HUES6 (cell line): ENCODE measurements around the gene HEXD.
"Not testable (repeated sequence)": the region's sequence is repeated elsewhere in the genome, so short reads cannot be mapped to it uniquely, and the experiment has no call there.

ENCODE experiments used
- H3K27ac ChIP-seq: 2 replicates; pipeline ENCODE4 v1.7.0; 2013; ENCODE audit warnings: low read depth, mild to moderate bottlenecking, low read length, inconsistent platforms
- H3K27me3 ChIP-seq: 2 replicates; pipeline ENCODE4 v1.6.1; 2013; ENCODE audit warnings: low read length; ENCODE audit not compliant: control insufficient read depth, insufficient read depth
- H3K36me3 ChIP-seq: 2 replicates; pipeline ENCODE4 v1.6.1; 2013; ENCODE audit warnings: low read length; ENCODE audit not compliant: control insufficient read depth, insufficient read depth
- H3K4me1 ChIP-seq: 2 replicates; pipeline ENCODE4 v1.6.1; 2013; ENCODE audit warnings: low read length; ENCODE audit not compliant: control insufficient read depth, insufficient read depth
- H3K4me3 ChIP-seq: 2 replicates; pipeline ENCODE4 v1.5.1; 2013; ENCODE audit warnings: low read depth, low read length
- H3K9ac ChIP-seq: one replicate; pipeline ENCODE4 v1.6.1; 2013; ENCODE audit warnings: mild to moderate bottlenecking, low read length
- H3K9me3 ChIP-seq: 2 replicates; pipeline ENCODE4 v1.6.1; 2013; ENCODE audit warnings: low read depth, low read length; ENCODE audit not compliant: control insufficient read depth, insufficient read depth

Gene HEXD

DNA sequence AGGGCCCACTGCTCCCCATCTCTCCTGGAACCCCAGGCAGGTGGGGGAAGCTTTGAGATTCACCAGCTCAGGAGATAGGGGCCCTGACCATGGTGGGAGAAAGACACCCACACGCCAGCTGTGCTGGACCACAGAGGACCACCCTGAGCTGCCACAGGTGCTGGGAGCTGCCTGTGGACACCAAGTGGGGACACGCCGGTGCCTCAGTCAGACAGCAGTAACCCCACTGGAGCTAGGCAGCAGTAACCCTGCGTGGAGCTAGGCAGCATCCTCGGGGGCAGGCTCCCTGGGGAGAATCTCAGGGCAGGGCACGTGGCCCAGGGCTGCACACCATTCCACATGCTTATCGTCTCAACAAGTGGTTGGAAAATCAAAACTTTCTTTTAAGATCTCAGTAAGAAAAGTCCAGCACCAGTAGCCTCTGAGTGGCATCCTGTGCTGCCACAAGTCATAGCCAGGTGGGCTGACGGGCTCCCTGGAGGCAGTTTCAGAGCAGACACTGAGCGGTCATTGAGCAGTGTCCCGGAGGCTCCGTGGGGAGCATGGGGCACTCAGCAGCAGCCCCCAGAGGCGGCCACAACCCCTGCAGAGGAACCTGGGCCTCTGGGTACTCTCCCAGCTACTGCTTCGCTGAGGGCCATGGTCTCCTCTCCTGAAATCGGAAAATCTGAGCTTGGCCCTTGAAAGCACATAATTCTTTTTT lies 8.0 kb upstream of the HEXD start:
- H3K27ac ChIP-seq = no peak overlapping the region
- no peak overlapping the region for H3K9ac ChIP-seq
- H3K4me1 ChIP-seq = peaks cover 2% of the 10 kb centered on the region; the same call in 1 of the 2 replicates
- H3K36me3 ChIP-seq = no peaks in the 10 kb centered on the region
- no peaks in the 10 kb centered on the region for H3K27me3 ChIP-seq
- H3K4me3 ChIP-seq = no peak overlapping the region
- H3K9me3 ChIP-seq = no peaks in the 10 kb centered on the region

DNA sequence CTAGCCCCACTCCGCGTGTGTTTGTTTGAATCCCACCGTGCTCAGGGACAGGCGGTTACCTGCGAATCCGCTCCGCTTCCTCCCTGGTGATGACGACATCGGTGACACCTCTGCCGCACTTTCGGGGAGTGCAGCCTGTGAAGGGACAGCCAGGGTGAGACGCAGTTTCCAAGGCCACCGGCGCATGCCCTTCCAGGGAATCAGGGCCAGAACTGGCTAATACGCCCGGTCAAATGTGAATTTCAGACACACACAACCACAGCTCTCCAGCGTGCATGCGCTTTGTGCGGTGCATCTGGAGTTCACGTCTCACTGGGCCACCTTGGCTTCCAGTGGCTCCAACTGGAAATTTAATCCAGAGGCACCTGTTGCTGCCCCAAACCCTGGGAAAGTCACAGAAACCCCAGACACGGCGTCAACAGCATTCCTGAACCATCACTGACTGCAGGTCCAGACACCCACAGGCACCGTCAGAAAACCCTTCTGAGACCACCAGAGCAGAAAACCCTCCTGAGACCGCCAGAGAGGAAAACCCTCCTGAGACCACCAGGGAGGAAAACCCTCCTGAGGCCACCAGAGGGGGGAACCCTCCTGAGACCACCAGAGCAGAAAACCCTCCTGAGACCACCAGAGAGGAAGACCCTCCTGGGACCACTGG lies 6.6 kb upstream of the HEXD start:
- no peak overlapping the region for H3K27ac ChIP-seq
- H3K9me3 ChIP-seq = no peaks in the 10 kb centered on the region
- peaks cover 3% of the 10 kb centered on the region; the same call in 1 of the 2 replicates for H3K4me1 ChIP-seq
- H3K36me3 ChIP-seq = no peaks in the 10 kb centered on the region
- H3K27me3 ChIP-seq = no peaks in the 10 kb centered on the region
- no peak overlapping the region for H3K4me3 ChIP-seq
- peak overlapping the region; percentile 3 for H3K9ac ChIP-seq

DNA sequence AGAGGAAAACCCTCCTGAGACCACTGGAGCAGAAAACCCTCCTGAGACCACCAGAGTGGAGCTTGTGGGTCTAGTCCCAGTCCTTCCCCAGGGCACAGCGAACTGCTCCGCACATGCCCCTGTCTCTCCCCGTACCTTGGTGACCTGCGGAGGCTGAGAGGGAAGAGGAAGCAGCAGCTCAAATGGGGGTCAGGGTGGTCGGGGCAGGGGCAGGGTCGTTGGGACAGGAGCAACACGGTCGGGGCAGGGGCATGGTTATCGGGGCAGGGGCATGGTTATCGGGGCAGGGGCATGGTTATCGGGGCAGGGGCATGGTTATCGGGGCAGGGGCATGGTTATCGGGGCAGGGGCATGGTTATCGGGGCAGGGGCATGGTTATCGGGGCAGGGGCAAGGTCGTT lies 6.1 kb upstream of the HEXD start:
- H3K27me3 ChIP-seq, H3K9me3 ChIP-seq, H3K4me1 ChIP-seq, H3K4me3 ChIP-seq, H3K36me3 ChIP-seq, H3K27ac ChIP-seq, H3K9ac ChIP-seq: not testable (repeated sequence)

DNA sequence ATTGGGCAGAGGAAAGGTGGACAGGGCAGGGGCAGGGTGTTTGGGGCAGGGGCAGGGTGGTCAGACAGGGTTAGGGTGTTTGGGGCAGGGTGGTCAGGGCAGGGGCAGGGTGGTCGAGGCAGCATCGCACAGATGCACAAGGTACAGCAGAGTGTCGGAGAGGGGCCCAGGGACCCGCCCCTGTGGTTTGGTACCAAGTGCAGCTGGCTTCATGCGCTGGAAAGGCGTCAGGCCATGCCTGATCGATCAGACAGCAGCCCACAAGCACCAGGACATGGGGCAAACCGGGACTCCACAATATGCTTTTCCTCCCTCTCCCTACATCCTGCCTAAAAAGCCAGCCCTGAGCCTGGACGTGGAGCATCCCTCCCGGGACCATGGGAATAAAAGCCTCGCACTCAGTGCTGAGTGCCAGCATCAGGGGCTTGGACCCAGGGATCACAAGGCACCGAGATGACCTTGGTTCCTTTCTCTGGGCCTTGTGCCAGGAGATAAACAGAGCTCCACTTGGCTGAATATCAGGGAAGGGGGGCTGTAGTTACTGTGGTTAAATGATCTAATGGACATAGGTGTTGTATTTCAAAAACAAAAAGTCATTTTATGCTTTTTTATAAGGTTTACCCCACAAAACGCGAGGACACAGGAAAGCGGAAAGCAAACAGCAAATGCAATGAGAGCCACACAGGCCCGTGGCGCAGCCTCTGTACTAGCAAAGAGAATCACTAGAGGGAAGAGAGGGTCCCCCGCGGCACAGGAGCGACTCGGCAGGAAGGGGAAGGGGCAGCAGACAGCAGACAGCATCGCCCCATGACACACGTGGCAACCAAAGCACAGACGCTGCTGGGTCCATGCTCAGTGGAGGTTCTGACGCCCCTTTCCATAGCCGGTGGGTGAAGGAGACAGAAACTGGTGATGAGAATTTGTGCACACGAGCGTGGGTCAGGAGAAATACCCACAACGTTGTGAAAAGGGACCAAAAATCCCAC lies 5.3 kb upstream of the HEXD start:
- Histone ChIP-seq H3K9me3 (no peaks in the 10 kb centered on the region), H3K9ac (no peak overlapping the region), H3K27me3 (no peaks in the 10 kb centered on the region), H3K27ac (no peak overlapping the region), H3K36me3 (no peaks in the 10 kb centered on the region), H3K4me1 (peaks cover 6% of the 10 kb centered on the region), H3K4me3 (no peak overlapping the region)

DNA sequence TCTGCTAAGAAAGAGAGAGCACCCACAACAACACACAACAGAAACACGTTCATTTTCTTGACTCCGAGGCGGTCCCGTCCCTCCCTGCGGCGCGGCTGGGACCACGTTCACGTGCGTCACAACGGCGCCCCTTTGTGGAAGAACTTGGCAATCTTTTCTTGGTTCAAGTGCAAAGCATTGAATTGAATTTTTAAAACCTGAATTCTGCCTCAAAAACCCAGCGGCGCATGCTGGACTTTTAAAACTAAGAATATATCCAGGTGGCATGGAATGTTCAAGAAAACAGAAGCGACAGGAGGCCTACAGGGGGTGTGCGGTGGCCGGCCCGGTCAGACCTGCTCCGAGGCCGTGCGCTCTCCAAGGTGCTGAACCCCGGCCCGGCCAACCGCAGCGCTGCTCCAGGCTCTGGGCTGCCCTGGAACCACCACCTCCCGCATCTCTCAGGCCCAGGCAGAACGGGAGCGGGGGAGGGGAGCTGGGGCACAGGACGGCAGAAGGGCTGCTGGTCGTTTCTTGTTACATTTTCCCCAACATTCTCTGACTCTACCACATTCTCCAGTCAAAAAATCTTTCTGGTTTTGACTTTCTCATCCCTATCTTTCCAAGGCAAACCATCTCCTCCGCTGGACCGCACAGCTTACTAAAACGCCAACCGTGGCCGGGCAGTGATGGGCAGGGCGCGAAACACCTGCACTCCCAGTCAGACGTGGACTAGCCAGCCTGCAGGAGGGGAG lies 3.4 kb upstream of the HEXD start:
- Histone ChIP-seq H3K27ac (no peak overlapping the region), H3K27me3 (no peaks in the 10 kb centered on the region), H3K4me3 (peak overlapping the region; percentile 40), H3K4me1 (peaks cover 6% of the 10 kb centered on the region), H3K9ac (no peak overlapping the region), H3K36me3 (no peaks in the 10 kb centered on the region), H3K9me3 (no peaks in the 10 kb centered on the region)

DNA sequence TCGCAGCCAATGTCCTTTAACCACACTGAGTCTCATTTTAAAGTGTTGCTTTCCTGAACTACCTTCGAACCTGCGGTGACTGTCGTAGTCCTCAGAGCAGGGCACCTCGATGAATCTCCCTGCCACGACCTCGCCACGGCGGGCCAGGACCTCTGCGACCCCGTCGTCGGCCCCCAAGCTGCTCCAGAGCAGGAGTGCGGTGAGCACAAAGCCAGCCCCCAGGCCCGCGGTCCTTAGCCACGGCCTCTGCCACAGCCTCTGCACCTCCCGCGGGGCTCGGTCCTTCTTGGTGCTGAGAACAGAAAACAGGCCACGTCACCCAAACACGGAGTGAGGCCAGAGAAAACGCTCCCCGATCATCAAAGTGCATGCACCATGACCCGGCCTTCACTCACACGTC lies 2.8 kb upstream of the HEXD start:
- Histone ChIP-seq H3K36me3 (0 out of 2 replicates have a peak, but pooled peaks cover 5% of the 10 kb centered on the region), H3K9ac (no peak overlapping the region), H3K27ac (no peak overlapping the region), H3K27me3 (no peaks in the 10 kb centered on the region), H3K9me3 (no peaks in the 10 kb centered on the region), H3K4me3 (no peak overlapping the region), H3K4me1 (peaks cover 6% of the 10 kb centered on the region)

DNA sequence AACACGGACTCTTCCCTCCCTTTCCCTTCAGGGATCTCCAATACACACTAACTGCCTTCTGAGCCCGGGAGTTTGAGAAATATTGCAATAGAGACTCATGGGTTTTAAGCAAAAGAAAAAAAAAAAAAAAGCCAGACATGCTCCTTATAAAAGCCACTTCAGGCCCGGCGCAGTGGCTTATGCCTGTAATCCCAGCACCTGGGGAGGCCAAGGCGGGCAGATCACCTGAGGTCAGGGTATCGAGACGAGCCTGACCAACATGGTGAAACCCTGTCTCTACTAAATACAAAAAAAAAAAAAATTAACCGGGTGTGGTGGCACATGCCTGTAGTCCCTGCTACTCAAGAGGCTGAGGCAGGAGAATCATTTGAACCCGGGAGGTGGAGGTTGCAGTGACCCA lies 2.4 kb upstream of the HEXD start:
- H3K27me3 ChIP-seq = no peaks in the 10 kb centered on the region
- H3K4me3 ChIP-seq = no peak overlapping the region
- H3K4me1 ChIP-seq = peaks cover 6% of the 10 kb centered on the region
- no peaks in the 10 kb centered on the region for H3K9me3 ChIP-seq
- 0 out of 2 replicates have a peak, but pooled peaks cover 5% of the 10 kb centered on the region for H3K36me3 ChIP-seq
- no peak overlapping the region for H3K9ac ChIP-seq
- H3K27ac ChIP-seq = no peak overlapping the region

DNA sequence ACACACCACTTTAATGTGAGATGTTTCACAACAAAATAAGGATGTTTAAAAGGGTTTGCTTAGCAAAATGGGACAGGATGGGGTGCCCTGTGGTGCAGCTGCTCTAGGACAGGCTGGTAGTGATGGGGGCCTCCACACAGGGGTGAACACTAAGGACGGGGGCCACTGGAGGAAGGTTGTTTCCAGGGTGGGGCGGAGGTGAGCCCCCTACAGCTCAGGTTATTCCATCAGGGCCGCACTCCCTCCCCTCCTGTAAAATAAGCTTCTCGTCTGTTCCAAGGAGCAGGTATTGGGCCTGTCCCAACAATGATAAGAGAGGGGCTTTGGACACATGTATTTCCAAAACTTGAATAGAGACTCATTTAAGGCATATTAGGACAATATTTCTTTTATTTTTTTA lies 1.9 kb upstream of the HEXD start:
- no peak overlapping the region for H3K9ac ChIP-seq
- no peaks in the 10 kb centered on the region for H3K27me3 ChIP-seq
- H3K4me1 ChIP-seq = peaks cover 6% of the 10 kb centered on the region
- no peaks in the 10 kb centered on the region for H3K9me3 ChIP-seq
- H3K36me3 ChIP-seq = peaks cover 5% of the 10 kb centered on the region; the same call in 1 of the 2 replicates
- H3K27ac ChIP-seq = no peak overlapping the region
- no peak overlapping the region for H3K4me3 ChIP-seq

DNA sequence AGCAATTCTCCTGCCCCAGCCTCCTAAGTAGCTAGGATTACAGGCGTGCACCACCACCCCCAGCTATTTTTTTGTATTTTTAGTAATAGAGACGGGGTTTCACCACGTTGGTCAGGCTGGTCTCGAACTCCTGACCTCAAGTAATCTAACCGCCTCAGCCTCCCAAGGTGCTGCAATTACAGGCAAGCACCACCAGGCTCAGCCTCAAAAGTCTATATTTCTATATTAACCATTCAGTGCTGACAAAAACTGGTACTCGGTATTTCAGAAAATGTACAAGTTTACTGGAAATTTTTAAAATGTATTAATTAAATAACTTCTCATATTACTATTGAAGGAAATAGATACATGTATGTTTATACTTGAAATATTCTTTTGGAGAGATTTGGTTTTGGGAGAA lies 1.4 kb upstream of the HEXD start:
- H3K9ac ChIP-seq = no peak overlapping the region
- peaks cover 6% of the 10 kb centered on the region for H3K4me1 ChIP-seq
- H3K27me3 ChIP-seq = no peaks in the 10 kb centered on the region
- H3K9me3 ChIP-seq = no peaks in the 10 kb centered on the region
- peaks cover 5% of the 10 kb centered on the region; the same call in 1 of the 2 replicates for H3K36me3 ChIP-seq
- no peak overlapping the region for H3K4me3 ChIP-seq
- H3K27ac ChIP-seq = no peak overlapping the region

DNA sequence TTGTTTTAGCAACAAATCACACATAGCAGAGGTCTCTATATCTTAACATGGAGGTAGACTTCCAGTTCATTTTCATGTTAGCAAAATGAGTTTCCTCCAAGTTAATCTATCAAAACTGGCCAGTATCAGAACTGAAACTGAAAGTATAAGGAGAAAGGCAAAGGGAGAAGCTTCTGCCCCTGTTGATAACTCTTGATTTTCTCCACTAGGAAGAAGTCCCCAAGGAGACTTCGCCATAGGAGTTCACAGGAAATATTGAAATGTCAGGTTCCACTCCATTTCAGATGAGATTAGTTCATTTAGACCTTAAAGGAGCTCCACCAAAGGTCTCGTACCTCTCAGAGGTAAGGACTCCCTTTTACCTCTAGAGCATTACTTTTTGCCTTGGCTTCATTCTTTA lies 1.4 kb downstream of the HEXD start:
- peaks cover 6% of the 10 kb centered on the region for H3K4me1 ChIP-seq
- H3K9ac ChIP-seq = no peak overlapping the region
- H3K27ac ChIP-seq = no peak overlapping the region

More for the DNA sequence above, 1.4 kb downstream of the HEXD start:
- peaks cover 5% of the 10 kb centered on the region; the same call in 1 of the 2 replicates for H3K36me3 ChIP-seq
- H3K27me3 ChIP-seq = no peaks in the 10 kb centered on the region
- peak overlapping the region; percentile 89; the same call in 1 of the 2 replicates for H3K4me3 ChIP-seq
- peaks cover 3% of the 10 kb centered on the region; the same call in 1 of the 2 replicates for H3K9me3 ChIP-seq
